ENCODE measurements around the gene AFAP1. TPM values are rescaled to one million over a fixed set of nuclear protein-coding genes. Genes with fewer than 3 reads are reported as not detected.

AFAP1 gene
- polyA plus RNA-seq, 1 donor (not counting 4 experiments of a cell fraction or from before 2014, with no cell fraction given) = 7.6 TPM

- Histone ChIP-seq H3K27ac (ENCODE audit: control insufficient read depth, insufficient read depth, low read length) (peak overlapping the region; percentile 92), H3K4me1 (ENCODE audit: control insufficient read depth, extremely low read depth, insufficient read depth, low read length) (peaks cover 60% of the 10 kb centered on the region), H3K4me2 (ENCODE audit: control insufficient read depth, extremely low read depth, insufficient read depth, low read depth, low read length) (peak overlapping the region; percentile 78), H3K9me3 (ENCODE audit: control insufficient read depth, low read depth, low read length) (no peaks in the 10 kb centered on the region), H3K27me3 (ENCODE audit: control insufficient read depth, extremely low read depth, insufficient read depth, low read length) (no peaks in the 10 kb centered on the region), H3K9ac (ENCODE audit: control insufficient read depth, extremely low read depth, insufficient read depth, low read length) (peak overlapping the region; percentile 72), H2AFZ (ENCODE audit: control insufficient read depth, low read length) (peak overlapping the region; percentile 83), H3K4me3 (ENCODE audit: control insufficient read depth in 2 of 3, extremely low read depth in 1 of 3, insufficient read depth in 2 of 3, low read depth in 1 of 3, low read length in 3 of 3) (peak overlapping the region; percentile 8 to 38 (median 32)), H3K9me1 (ENCODE audit: control insufficient read depth, extremely low read depth, insufficient read depth, low read length) (no peaks in the 10 kb centered on the region), H3K79me2 (ENCODE audit: control insufficient read depth, insufficient read depth, low read length) (no peaks in the 10 kb centered on the region), H3K36me3 (ENCODE audit: control insufficient read depth in 2 of 2, extremely low read depth in 1 of 2, insufficient read depth in 2 of 2, low read length in 2 of 2) (no peaks in the 10 kb centered on the region), H4K20me1 (ENCODE audit: control insufficient read depth, extremely low read depth, insufficient read depth, low read length) (no peaks in the 10 kb centered on the region)
- dilution Hi-C loops (cut with MboI; ENCODE audit: extremely low pct_ligation_motif_present, low sequenced_read_pairs) = no loop called here
- FAIRE-seq (no peak), DNase-seq (ENCODE audit: low read depth, low spot score) (no peak)
- TF ChIP-seq CTCF (optimal IDR thresholded peaks at IDR 0.05 in 1 of 3, IDR thresholded peaks at IDR 0.05 in 1 of 3, conservative IDR thresholded peaks at IDR 0.05 in 1 of 3; ENCODE audit: extremely low read depth in 1 of 3, insufficient read depth in 2 of 3, low read length in 3 of 3) (no peak), EZH2 (IDR thresholded peaks at IDR 0.05; ENCODE audit: low read length) (no peak)
Observed at GRCh38 chr4:7970361-7970946, 30.8 kb upstream of the AFAP1 start.

DNA sequence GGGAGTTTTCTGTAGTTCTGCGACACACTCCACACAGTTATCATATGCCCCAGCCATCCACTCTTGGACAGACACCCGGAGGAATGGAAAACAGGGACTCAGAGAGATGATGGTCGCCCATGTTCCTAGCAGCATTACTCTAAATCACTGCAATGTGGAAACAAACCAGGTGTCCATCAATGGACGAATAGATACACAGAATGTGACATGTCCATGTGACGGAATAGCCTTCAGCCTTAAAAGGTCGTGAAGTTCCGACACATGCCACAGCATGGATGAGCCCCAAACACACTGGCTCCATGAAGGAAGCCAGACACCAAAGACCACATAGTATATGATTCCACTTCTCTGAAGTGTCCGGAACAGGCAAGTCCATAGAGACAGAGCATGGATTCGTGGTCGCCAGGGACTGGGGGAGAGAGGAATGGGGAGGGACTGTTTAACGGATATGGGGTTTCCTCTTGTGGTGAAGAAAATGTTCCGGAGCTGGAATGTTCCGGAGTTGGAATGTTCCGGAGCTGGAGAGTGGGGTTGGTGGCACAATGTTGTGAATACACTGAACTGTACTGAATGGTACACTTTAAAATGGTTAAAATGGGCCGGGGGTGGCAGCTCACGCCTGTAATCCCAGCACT is 28.7 kb upstream of the AFAP1 start:
- Histone ChIP-seq H3K4me2 (ENCODE audit: control insufficient read depth, extremely low read depth, insufficient read depth, low read depth, low read length) (no peak overlapping the region), H3K27me3 (ENCODE audit: control insufficient read depth, extremely low read depth, insufficient read depth, low read length) (no peaks in the 10 kb centered on the region), H3K9me1 (ENCODE audit: control insufficient read depth, extremely low read depth, insufficient read depth, low read length) (no peaks in the 10 kb centered on the region), H3K27ac (ENCODE audit: control insufficient read depth, insufficient read depth, low read length) (no peak overlapping the region), H3K79me2 (ENCODE audit: control insufficient read depth, insufficient read depth, low read length) (no peaks in the 10 kb centered on the region), H3K9ac (ENCODE audit: control insufficient read depth, extremely low read depth, insufficient read depth, low read length) (no peak overlapping the region), H3K9me3 (ENCODE audit: control insufficient read depth, low read depth, low read length) (no peaks in the 10 kb centered on the region), H2AFZ (ENCODE audit: control insufficient read depth, low read length) (no peak overlapping the region), H3K4me3 (ENCODE audit: control insufficient read depth in 2 of 3, extremely low read depth in 1 of 3, insufficient read depth in 2 of 3, low read depth in 1 of 3, low read length in 3 of 3) (no peak overlapping the region), H3K4me1 (ENCODE audit: control insufficient read depth, extremely low read depth, insufficient read depth, low read length) (peaks cover 64% of the 10 kb centered on the region), H4K20me1 (ENCODE audit: control insufficient read depth, extremely low read depth, insufficient read depth, low read length) (no peaks in the 10 kb centered on the region), H3K36me3 (ENCODE audit: control insufficient read depth in 2 of 2, extremely low read depth in 1 of 2, insufficient read depth in 2 of 2, low read length in 2 of 2) (no peaks in the 10 kb centered on the region)
- dilution Hi-C loops (cut with MboI; ENCODE audit: extremely low pct_ligation_motif_present, low sequenced_read_pairs) = no loop called here
- DNase-seq (ENCODE audit: low read depth, low spot score) (no peak), FAIRE-seq (peak; percentile 65)
- TF ChIP-seq EZH2 (IDR thresholded peaks at IDR 0.05; ENCODE audit: low read length) (no peak), CTCF (optimal IDR thresholded peaks at IDR 0.05 in 1 of 3, IDR thresholded peaks at IDR 0.05 in 1 of 3, conservative IDR thresholded peaks at IDR 0.05 in 1 of 3; ENCODE audit: extremely low read depth in 1 of 3, insufficient read depth in 2 of 3, low read length in 3 of 3) (no peak)
